SK-N-SH treated with all-trans-retinoic acid at 6 μM for 48 hours (cell line): Measurements from ENCODE around the gene ARHGAP10.

Source experiments
- ATAC-seq: fragments of 200-7000 bp; cut with Tn5 transposase; 3 replicates; pipeline ENCODE4 v1.9.1; 2020; ENCODE audit warnings: mild to moderate bottlenecking, moderate library complexity
- CSDC2 ChIP-seq: fragments of 250-450 bp; sonication (Bioruptor Pico); IDR thresholded peaks from 2 replicates; pipeline ENCODE4 v1.5.0; 2020; ENCODE audit warnings: mild to moderate bottlenecking, moderate library complexity
- CSRNP3 ChIP-seq: fragments of 250-450 bp; sonication (Bioruptor Pico); IDR thresholded peaks from 2 replicates; pipeline ENCODE4 v1.5.1; 2021; ENCODE audit warnings: mild to moderate bottlenecking, moderate library complexity
- ESRRG ChIP-seq: fragments of 250-450 bp; sonication (Bioruptor Pico); IDR thresholded peaks from 2 replicates; pipeline ENCODE4 v1.6.1; 2021; ENCODE audit warnings: mild to moderate bottlenecking
- ISL1 ChIP-seq: fragments of 250-450 bp; sonication (Bioruptor Pico); IDR thresholded peaks from 2 replicates; pipeline ENCODE4 v2.1.2; 2022; ENCODE audit warnings: mild to moderate bottlenecking, moderate library complexity
- PPARA ChIP-seq: fragments of 250-450 bp; sonication (Bioruptor Pico); IDR thresholded peaks from 2 replicates; pipeline ENCODE4 v1.5.0; 2020; ENCODE audit warnings: mild to moderate bottlenecking, borderline replicate concordance
- RARB ChIP-seq: fragments of 250-450 bp; sonication (Bioruptor Pico); IDR thresholded peaks from 2 replicates; pipeline ENCODE4 v1.8.0; 2021; ENCODE audit warnings: mild to moderate bottlenecking, moderate library complexity
- SNAI2 ChIP-seq: fragments of 250-450 bp; sonication (Bioruptor Pico); IDR thresholded peaks from 2 replicates; pipeline ENCODE4 v1.5.0; 2020; ENCODE audit warnings: mild to moderate bottlenecking, moderate library complexity
- TCF4 ChIP-seq: fragments of 250-450 bp; sonication (Bioruptor Pico); IDR thresholded peaks from 2 replicates; pipeline ENCODE4 v1.8.0; 2021; ENCODE audit warnings: mild to moderate bottlenecking, moderate library complexity, borderline replicate concordance
- TOX ChIP-seq: fragments of 250-450 bp; sonication (Bioruptor Pico); IDR thresholded peaks from 2 replicates; pipeline ENCODE4 v1.8.0; 2021; ENCODE audit warnings: mild to moderate bottlenecking, moderate library complexity, borderline replicate concordance
- TSHZ2 ChIP-seq: fragments of 250-450 bp; sonication (Bioruptor Pico); IDR thresholded peaks from 2 replicates; pipeline ENCODE4 v1.5.0; 2020; ENCODE audit warnings: mild to moderate bottlenecking, moderate library complexity
- ZC3H10 ChIP-seq: fragments of 250-450 bp; sonication (Bioruptor Pico); IDR thresholded peaks from 2 replicates; pipeline ENCODE4 v1.5.1; 2021; ENCODE audit warnings: mild to moderate bottlenecking, moderate library complexity
- ZNF565 ChIP-seq: fragments of 450-650 bp; formaldehyde crosslinking; conservative IDR thresholded peaks from 2 replicates; pipeline ENCODE4 v1.5.0; 2020; ENCODE audit warnings: low read depth, mild to moderate bottlenecking, moderate library complexity
- ZNF70 ChIP-seq: fragments of 450-650 bp; formaldehyde crosslinking; IDR thresholded peaks from 2 replicates; pipeline ENCODE4 v1.5.0; 2020; ENCODE audit warnings: mild to moderate bottlenecking, moderate library complexity
- TF ChIP-seq, protein P1 (sequence below): fragments of 250-450 bp; sonication (Bioruptor Pico); IDR thresholded peaks from 2 replicates; pipeline ENCODE4 v1.5.1; 2020; ENCODE audit warnings: low read depth, mild to moderate bottlenecking, moderate library complexity
- TF ChIP-seq, protein P2 (sequence below): fragments of 250-450 bp; sonication (Bioruptor Pico); IDR thresholded peaks from 2 replicates; pipeline ENCODE4 v1.8.0; 2020; ENCODE audit warnings: mild to moderate bottlenecking, moderate library complexity, borderline replicate concordance
- TF ChIP-seq, protein P3 (sequence below): fragments of 250-450 bp; sonication (Bioruptor Pico); IDR thresholded peaks from 2 replicates; pipeline ENCODE4 v1.8.0; 2021; ENCODE audit warnings: low read depth, mild to moderate bottlenecking, moderate library complexity, borderline replicate concordance

ARHGAP10 gene

GRCh38 chr4:148029781-148030180, 297.9 kb downstream of the ARHGAP10 start:
- TF ChIP-seq PPARA = no peak
- no peak for TF ChIP-seq ZC3H10 (CRISPR knock-in tag)
- TF ChIP-seq, protein P1, sequence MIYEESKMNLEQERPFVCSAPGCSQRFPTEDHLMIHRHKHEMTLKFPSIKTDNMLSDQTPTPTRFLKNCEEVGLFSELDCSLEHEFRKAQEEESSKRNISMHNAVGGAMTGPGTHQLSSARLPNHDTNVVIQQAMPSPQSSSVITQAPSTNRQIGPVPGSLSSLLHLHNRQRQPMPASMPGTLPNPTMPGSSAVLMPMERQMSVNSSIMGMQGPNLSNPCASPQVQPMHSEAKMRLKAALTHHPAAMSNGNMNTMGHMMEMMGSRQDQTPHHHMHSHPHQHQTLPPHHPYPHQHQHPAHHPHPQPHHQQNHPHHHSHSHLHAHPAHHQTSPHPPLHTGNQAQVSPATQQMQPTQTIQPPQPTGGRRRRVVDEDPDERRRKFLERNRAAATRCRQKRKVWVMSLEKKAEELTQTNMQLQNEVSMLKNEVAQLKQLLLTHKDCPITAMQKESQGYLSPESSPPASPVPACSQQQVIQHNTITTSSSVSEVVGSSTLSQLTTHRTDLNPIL = no peak
- TF ChIP-seq TCF4 (CRISPR knock-in tag) = no peak
- TF ChIP-seq SNAI2 (CRISPR knock-in tag) = no peak
- no peak for TF ChIP-seq CSDC2 (CRISPR knock-in tag)
- TF ChIP-seq RARB = no peak
- TF ChIP-seq CSRNP3 (CRISPR knock-in tag) = no peak
- TF ChIP-seq, protein P2, sequence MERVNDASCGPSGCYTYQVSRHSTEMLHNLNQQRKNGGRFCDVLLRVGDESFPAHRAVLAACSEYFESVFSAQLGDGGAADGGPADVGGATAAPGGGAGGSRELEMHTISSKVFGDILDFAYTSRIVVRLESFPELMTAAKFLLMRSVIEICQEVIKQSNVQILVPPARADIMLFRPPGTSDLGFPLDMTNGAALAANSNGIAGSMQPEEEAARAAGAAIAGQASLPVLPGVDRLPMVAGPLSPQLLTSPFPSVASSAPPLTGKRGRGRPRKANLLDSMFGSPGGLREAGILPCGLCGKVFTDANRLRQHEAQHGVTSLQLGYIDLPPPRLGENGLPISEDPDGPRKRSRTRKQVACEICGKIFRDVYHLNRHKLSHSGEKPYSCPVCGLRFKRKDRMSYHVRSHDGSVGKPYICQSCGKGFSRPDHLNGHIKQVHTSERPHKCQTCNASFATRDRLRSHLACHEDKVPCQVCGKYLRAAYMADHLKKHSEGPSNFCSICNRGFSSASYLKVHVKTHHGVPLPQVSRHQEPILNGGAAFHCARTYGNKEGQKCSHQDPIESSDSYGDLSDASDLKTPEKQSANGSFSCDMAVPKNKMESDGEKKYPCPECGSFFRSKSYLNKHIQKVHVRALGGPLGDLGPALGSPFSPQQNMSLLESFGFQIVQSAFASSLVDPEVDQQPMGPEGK = no peak
- no peak for TF ChIP-seq ISL1 (CRISPR knock-in tag)
- ATAC-seq = no peak

DNA sequence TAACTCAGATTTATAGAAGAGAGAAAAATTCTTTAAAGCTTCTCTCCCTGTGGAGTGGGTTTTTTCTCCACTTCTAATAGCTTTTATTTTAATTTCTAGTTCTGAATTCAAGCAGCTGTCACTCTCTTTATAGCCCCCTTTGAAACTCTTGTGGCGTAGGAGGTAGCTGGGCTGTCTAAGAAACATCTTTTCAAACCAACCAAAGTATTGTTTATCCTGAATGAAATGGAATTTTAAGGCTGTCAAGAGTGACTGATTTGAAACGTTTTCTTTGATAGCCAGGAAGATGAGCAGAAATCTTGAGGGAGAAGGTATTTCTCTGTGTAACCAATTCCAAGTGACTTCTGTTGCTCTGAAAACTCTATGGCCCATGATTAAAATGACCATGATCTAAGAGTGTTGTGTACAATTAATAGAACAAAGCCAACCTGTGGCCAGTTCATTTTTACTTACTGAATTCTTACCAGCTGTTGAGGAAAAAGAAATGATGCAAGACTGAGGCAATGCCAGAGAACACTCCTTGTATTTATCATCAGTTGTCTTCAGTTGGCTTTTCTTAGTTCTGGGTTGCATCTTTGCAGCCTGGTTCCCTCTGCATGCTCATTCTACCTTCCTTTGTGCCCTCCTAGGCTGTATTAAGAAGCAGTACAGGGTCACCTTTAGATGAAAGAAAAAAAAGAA, 298.4 kb downstream of the ARHGAP10 start:
- ATAC-seq = no peak
- no peak for TF ChIP-seq CSRNP3 (CRISPR knock-in tag)
- no peak for TF ChIP-seq ZNF565
- TF ChIP-seq, protein P2 = no peak
- no peak for TF ChIP-seq ZC3H10 (CRISPR knock-in tag)
- TF ChIP-seq, all 23 proteins: peak for 0

DNA sequence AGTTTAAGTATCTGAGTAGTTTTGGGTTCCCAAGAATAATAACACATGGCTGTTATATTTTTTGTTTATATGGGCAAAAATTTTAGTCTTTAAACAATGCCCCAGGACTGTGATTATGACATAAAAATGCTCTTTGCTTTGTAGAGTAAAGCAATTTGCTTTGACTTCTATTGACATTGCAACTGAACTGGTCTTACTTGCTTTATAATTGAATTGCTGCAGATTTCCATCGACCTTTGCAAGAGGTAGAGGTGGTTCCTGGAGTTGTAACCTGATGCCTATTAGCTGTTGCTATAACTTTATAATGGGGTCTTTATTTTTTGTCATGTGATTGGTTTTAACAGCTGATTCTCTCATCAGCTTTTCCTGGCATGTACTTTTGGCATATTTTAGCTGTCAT, 302.9 kb downstream of the ARHGAP10 start:
- TF ChIP-seq, protein P3, sequence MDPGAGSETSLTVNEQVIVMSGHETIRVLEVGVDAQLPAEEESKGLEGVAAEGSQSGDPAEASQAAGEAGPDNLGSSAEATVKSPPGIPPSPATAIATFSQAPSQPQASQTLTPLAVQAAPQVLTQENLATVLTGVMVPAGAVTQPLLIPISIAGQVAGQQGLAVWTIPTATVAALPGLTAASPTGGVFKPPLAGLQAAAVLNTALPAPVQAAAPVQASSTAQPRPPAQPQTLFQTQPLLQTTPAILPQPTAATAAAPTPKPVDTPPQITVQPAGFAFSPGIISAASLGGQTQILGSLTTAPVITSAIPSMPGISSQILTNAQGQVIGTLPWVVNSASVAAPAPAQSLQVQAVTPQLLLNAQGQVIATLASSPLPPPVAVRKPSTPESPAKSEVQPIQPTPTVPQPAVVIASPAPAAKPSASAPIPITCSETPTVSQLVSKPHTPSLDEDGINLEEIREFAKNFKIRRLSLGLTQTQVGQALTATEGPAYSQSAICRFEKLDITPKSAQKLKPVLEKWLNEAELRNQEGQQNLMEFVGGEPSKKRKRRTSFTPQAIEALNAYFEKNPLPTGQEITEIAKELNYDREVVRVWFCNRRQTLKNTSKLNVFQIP = no peak
- ATAC-seq = no peak

- ATAC-seq = no peak
- TF ChIP-seq TSHZ2 (CRISPR knock-in tag) = no peak
- no peak for TF ChIP-seq ZNF70
- TF ChIP-seq CSDC2 (CRISPR knock-in tag) = no peak
- TF ChIP-seq TOX (CRISPR knock-in tag) = no peak
- TF ChIP-seq, protein P3 = no peak
- TF ChIP-seq ESRRG (CRISPR knock-in tag) = no peak
- TF ChIP-seq, protein P1 = no peak
Measured at GRCh38 chr4:148041606-148042329, 309.9 kb downstream of the ARHGAP10 start.
